A549 (cell line): ENCODE measurements around the gene SETDB1.

Experiments used
- CTCF ChIP-seq: fragments of >200 bp; sonication (Bioruptor Twin); formaldehyde crosslinking; IDR thresholded peaks from 3 replicates; pipeline ENCODE4 v1.5.1; 2016
- FOSL2 ChIP-seq, 2 experiments: fragments of 450-650 bp in 1 of 2; fragments of >200 bp in 1 of 2; sonication (Bioruptor Twin) in 1 of 2; formaldehyde crosslinking; IDR thresholded peaks; 2 replicates each; pipeline versions ENCODE4 v1.5.0 to v1.6.1; 2016 to 2020; ENCODE audit warnings: mild to moderate bottlenecking in 1 of 2, moderate library complexity in 1 of 2
- GATA3 ChIP-seq: IDR thresholded peaks from 2 replicates; pipeline ENCODE4 v1.6.1; 2012; ENCODE audit warnings: borderline replicate concordance
- NR3C1 ChIP-seq: fragments of >200 bp; sonication (Bioruptor Twin); formaldehyde crosslinking; IDR thresholded peaks from 3 replicates; pipeline ENCODE4 v1.6.1; 2017
- REST ChIP-seq: fragments of 200-600 bp; sonication (generic); IDR thresholded peaks from 2 replicates; pipeline ENCODE4 v1.6.1; 2016; ENCODE audit warnings: antibody characterized with exemption, mild to moderate bottlenecking, moderate library complexity
- RFX5 ChIP-seq: fragments of 450-650 bp; IDR thresholded peaks from 2 replicates; pipeline ENCODE4 v1.7.1; 2014; ENCODE audit warnings: antibody characterized with exemption, mild to moderate bottlenecking, moderate library complexity
- TF ChIP-seq, protein P1 (sequence below): IDR thresholded peaks from 2 replicates; pipeline ENCODE4 v1.6.1; 2012

DNA sequence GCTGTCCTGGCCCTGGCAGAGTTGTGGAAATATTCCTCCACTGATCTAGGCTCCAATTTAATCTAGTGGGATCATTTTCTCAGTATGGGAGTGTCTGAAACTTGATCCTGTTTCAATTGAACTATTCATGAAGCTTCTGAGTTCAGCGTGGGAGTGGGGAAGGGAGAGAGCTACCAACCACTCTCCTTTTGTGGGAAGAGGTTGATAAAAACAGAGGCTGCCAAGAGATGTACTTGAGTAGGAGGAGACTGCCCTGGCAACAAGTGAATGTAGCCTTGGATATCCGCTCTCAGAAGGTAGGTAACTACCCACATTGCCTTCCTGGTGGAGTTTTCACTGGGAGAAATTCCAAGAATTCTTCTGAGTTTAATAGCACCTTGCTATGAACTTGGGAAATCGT is 39.1 kb upstream of the SETDB1 start, which contains the start of gene CTXND2:
- TF ChIP-seq REST (no peak), CTCF (no peak), GATA3 (no peak), NR3C1 (no peak), FOSL2 (IDR thresholded peaks at IDR 0.05) (no peak), FOSL2 (CRISPR knock-in tag; IDR thresholded peaks at IDR 0.05) (no peak), RFX5 (no peak)
- TF ChIP-seq, protein P1, sequence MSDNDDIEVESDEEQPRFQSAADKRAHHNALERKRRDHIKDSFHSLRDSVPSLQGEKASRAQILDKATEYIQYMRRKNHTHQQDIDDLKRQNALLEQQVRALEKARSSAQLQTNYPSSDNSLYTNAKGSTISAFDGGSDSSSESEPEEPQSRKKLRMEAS, result no peak
